T47D (cell line): ENCODE results near the gene MGAT5.

ENCODE experiments used
- DNase-seq, 2 experiments: peaks; one replicate each; pipeline versions ENCODE4 v3.0.0 to v3.0.0-alpha.2; 2011 to 2012; ENCODE audit warnings: low read depth in 1 of 2, low spot score in 1 of 2
- JUND ChIP-seq: IDR thresholded peaks from 2 replicates; pipeline ENCODE4 v1.6.1; 2012; ENCODE audit warnings: low read depth
- in situ Hi-C: cut with HindIII; loops from 2 replicates; pipeline ENCODE4 v1.10.0; 2016; ENCODE audit warnings: low sequenced_read_pairs, low pct_unique_long_range_greater_than_20kb

The MGAT5 gene

GRCh38 chr2:134220344-134220974, 33.4 kb upstream of the MGAT5 start:
- no peak for TF ChIP-seq JUND
- in situ Hi-C loops = no loop called here
- DNase-seq = no peak

DNA sequence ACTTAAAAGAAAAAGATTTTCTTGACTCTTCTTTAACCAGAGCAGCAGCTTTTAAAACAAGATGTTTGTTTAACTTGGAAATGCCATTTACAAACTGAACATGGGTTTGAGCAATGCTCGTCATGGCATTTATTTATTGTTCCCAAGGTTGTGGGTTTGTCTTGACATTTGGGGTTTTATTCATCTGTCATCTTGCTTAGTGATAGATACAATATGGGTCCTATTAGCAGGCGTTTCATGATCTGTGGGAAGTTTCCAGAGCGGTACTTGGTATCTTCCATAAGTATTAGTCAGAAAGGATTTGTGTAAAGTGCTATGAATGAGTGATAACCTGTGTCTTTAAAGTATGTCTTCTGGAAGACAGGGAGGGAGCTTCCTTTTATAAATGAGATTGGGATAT, 29.9 kb upstream of the MGAT5 start:
- in situ Hi-C loops = no loop called here
- no peak for DNase-seq
- no peak for TF ChIP-seq JUND

- TF ChIP-seq JUND = no peak
- in situ Hi-C loops = no loop called here
- DNase-seq = no peak
Measured at GRCh38 chr2:134225173-134225572, 28.7 kb upstream of the MGAT5 start.

DNA sequence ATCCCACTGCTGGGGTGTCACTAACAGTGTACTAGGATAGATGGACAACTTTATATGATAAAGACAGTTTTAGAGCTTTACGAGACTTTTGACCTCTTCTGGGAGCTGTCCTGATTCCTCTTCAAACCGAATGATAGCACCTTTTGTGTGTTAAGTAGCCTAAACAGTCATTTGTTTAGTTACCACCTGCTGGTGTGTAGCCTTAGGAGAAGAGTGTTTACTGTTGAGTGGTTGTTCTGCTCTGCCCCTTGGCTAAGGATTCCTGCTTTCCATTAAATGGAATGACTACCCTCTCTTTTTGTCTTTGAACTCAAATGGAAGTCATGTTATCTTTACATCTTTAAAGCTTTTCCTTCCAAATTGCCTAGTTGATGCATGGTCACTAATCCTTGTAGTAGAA, 28.0 kb upstream of the MGAT5 start:
- DNase-seq = no peak
- no peak for TF ChIP-seq JUND
- in situ Hi-C loops = no loop called here

- TF ChIP-seq JUND = no peak
- in situ Hi-C loops = no loop called here
- DNase-seq = no peak
Measured at GRCh38 chr2:134226601-134227000, 27.3 kb upstream of the MGAT5 start.

DNA sequence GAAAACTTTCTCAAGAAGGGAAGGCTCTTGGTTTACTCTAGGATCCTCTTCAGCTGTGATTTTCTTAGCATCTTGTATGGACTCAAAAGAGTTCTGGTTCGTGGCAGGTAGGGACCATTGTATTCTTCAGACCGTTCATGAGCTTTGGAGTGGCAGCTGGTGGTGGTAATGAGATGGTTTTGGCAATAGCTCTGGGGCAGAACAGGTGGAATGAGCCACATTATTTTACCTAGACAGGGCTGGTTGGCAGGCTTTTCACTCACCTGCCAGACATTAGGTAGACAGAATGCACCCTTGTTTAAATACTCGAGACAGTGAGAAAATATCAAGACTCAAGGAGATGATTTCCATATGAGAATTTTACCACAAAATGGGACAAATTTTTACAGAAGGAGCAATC, 26.2 kb upstream of the MGAT5 start:
- in situ Hi-C loops = no loop called here
- no peak for DNase-seq
- no peak for TF ChIP-seq JUND

- peak in 1 of 2 experiments; percentile 44 for DNase-seq
- in situ Hi-C loops = no loop called here
Measured at GRCh38 chr2:134228493-134228903, 25.4 kb upstream of the MGAT5 start.

GRCh38 chr2:134229540-134229939, 24.3 kb upstream of the MGAT5 start:
- no peak for TF ChIP-seq JUND
- no peak for DNase-seq
- in situ Hi-C loops = no loop called here

More at GRCh38 chr2:134228493-134228903, 25.4 kb upstream of the MGAT5 start:
- no peak for TF ChIP-seq JUND

DNA sequence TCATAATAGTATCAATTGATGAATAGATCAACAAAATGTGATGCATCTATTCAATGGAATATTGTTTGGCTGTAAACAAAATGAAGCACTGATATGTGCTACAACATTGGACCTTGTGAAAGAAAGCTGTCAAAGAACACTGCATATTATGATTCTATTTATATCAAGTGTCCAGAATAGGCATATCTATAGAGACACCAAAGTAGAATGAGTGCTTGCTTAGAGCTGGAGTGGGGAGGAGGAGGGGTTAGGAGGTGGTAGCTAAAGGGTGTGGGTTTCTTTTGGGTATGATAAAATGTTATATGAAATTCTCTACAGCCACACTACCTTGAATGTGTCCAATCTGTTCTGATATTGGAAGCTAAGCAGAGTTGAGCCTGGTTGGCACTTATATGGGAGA, 23.0 kb upstream of the MGAT5 start:
- DNase-seq = no peak
- no peak for TF ChIP-seq JUND
- in situ Hi-C loops = no loop called here

DNA sequence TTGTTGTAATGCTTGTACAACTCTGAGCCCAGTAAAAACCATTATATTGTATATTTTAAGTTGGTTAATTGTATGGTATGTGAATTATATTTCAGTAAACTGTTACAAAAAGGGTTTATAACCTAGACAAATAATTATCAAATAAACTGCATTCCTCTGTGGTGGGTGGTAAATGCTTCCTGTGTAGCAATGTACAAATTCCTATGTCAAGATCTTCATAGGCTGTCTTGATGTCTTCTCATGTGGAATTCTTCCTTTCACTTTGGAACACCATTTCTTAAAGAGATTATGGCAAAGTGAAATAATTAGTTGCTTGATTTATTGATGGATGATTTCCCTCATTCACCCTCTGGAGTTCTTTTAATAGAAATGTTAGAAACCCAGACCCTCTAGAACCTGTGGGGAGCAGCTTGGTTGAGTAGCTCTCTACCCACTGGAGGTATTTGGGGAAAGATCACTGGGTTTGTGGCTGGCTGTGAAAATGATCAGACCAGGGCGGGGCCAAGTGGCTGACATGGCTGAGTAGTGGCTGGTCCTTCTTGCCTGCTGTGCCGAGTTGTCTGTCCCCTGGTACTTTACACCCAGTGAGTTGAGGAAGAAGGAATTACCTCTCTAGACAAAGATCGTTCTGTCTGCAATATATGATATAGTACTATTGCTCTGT, 22.4 kb upstream of the MGAT5 start:
- DNase-seq = no peak
- TF ChIP-seq JUND = no peak
- in situ Hi-C loops = no loop called here

GRCh38 chr2:134231965-134232340, 21.9 kb upstream of the MGAT5 start:
- in situ Hi-C loops = no loop called here
- no peak for TF ChIP-seq JUND
- no peak for DNase-seq

- in situ Hi-C loops = no loop called here
- DNase-seq = no peak
- TF ChIP-seq JUND = no peak
Measured at GRCh38 chr2:134232461-134232860, 21.4 kb upstream of the MGAT5 start.

GRCh38 chr2:134232868-134233727, 20.8 kb upstream of the MGAT5 start:
- no peak for DNase-seq
- in situ Hi-C loops = no loop called here
- TF ChIP-seq JUND = no peak
